ENCODE measurements around the gene PIGL.
"Not testable (repeated sequence)": the region's sequence is repeated elsewhere in the genome, so short reads cannot be mapped to it uniquely, and the experiment has no call there.

- TF ChIP-seq GABPA (IDR thresholded peaks at IDR 0.05; ENCODE audit: low read depth); CTCF (IDR thresholded peaks at IDR 0.05; ENCODE audit: insufficient read depth, low read length); POLR2AphosphoS5 (IDR thresholded peaks at IDR 0.05; ENCODE audit: low read depth); REST (IDR thresholded peaks at IDR 0.05; ENCODE audit: insufficient replicate concordance, low read depth): not testable (repeated sequence)
These were observed 13.0 kb downstream of the PIGL start for GRCh38 chr17:16229912-16230561.

Data from HL-60 (cell line).